ENCODE measurements around the gene ZNF165.
"Not testable (repeated sequence)": the region's sequence is repeated elsewhere in the genome, so short reads cannot be mapped to it uniquely, and the experiment has no call there.

The ZNF165 gene

DNA sequence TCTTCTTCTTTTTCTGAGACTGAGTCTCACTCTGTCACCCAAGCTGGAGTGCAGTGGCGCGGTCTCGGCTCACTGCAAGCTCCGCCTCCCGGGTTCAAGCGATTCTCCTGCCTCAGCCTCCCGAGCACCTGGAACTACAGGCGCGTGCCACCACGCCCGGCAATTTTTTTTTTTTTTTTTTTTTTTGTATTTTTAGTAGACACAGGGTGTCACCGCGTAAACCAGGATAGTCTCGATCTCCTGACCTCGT lies at the start of gene ZNF165:
Gene ZNF165 (plus strand): TSS at position 188 of the 250 bp plus-strand sequence. CDS start 4,913 bp downstream, outside the sequence.
- not testable (repeated sequence) for DNase-seq (ENCODE audit: low read depth)

DNA sequence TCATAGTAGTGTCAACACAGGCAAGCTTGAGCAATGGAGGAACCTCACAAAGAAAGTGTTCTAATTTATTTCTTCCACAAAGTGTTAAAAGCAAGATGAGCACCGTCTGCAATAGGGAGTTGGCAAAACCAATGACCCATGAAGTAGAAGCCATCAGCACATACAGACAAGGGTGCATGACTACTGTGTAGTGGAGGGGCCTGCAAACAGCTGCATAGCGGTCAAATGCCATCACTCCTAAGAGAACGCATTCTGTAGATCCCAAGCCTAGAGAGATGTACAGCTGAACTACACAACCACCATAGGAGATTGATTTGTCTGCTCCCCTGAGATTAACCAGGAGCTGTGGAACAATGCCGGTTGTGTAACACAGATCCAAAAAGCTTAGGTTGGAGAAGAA lies 26.8 kb upstream of the ZNF165 start:
- DNase-seq (ENCODE audit: low read depth), result no peak

DNA sequence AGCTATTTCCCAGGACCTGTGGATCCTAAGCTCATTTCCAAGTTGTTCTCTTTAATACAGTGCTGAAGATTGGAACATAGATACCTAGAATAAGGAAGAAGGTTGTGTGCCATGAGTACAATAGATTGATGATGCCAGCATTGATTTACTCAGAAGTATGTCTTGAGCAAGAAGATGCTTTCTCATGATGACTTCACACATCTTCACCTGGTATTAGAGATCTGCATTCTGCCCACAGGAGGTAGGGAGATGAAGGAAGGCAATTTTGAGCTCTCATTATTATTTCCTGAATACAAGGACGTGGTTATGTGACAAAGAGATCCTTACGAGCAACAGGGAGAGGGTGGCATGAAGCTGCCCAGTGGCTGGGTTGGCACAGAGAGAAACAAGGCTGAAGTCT lies 20.0 kb upstream of the ZNF165 start:
- DNase-seq (ENCODE audit: low read depth), result no peak

DNA sequence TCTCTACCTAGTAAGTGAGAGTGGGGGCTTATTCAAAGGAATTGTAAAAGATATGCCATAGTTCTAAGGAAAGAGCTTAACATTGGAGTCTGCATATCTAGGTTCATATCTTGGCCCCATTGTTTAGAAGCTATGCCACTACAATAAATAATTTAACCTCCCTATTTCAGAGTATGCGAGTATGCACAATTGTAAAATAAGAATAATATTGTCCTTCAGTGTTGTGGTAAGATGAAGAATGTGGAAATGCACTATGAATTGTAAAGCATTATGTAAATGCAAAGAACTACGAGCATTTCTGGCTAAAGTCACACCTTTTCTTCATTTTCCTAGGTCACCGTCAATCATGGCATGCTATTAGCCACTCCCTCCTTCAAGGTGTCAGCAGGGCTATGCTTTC lies 16.1 kb upstream of the ZNF165 start:
- no peak for DNase-seq (ENCODE audit: low read depth)

DNA sequence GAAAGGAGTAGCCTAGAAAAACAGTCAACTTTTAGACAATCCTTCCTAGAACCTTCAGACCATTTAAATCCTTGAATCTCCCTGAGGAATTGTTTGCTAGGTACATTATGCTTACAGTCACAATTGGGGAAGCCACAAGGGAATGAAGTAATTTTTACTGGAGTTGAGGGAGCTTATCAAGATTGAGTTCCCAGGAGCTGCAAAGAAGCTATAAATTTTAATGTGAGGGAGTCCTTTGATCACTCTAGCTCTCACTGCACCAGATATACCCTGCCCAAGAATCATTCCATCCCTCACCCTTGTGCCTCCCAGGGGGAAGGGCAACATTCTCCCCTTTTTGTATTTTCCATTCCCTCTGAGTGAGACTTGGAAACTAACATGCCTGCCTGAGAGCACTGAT lies 12.3 kb upstream of the ZNF165 start:
- no peak for DNase-seq (ENCODE audit: low read depth)

DNA sequence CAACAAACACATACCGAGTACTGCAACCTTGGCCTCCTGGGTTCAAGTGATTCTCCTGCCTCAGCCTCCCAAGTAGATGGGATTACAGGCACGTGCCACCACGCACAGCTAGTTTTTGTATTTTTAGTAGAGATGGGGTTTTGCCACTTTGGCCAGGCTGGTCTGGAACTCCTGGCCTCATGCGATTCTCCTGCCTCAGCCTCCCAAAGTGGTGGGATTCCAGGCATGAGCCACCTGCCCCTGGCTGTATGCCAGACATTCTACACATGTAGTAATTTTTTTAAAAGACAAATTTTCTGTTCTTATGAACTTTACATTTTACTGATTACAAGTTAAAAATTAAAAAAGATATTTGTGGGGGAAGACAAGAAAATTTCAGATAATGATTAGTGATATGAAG lies 9.4 kb upstream of the ZNF165 start:
- DNase-seq (ENCODE audit: low read depth), result not testable (repeated sequence)

DNA sequence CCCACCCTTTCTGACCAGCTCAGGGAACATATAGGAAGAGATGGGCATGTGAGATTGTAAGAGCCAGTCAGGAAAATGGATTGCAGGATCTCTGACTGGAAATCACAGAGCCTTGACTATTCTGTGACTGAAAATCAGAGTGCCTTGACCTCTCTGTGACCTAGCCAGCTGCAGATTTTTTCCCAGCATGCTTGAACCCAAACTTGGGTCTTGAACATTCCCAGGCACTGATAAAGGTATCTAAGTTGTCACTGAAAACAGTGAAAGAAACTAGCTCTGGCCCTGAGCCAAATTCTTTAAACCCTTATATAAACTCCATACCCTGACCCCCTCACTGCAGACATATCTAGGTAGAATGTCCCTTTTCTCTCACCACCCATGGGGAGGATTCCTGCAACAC lies 2.3 kb upstream of the ZNF165 start:
- no peak for DNase-seq (ENCODE audit: low read depth)

DNA sequence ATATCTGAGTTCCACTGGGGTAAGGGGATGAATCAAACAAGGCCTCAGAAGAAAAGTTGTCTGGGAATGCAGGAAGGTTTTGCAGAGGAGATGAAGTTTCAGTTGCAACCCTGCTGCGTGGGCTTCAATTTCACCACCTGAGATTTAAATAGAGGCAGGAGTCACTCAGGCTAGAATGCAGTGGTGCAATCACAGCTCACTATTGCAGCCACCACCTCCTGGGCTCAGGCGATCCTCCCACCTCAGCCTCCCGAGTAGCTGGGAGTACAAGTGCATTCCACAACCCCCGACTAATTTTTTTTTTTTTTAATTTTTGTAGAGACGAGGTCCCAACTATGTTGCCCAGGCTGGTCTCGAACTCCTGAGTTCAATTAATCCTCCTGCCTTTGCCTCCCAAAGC lies 1.5 kb upstream of the ZNF165 start:
- DNase-seq (ENCODE audit: low read depth), result no peak

DNA sequence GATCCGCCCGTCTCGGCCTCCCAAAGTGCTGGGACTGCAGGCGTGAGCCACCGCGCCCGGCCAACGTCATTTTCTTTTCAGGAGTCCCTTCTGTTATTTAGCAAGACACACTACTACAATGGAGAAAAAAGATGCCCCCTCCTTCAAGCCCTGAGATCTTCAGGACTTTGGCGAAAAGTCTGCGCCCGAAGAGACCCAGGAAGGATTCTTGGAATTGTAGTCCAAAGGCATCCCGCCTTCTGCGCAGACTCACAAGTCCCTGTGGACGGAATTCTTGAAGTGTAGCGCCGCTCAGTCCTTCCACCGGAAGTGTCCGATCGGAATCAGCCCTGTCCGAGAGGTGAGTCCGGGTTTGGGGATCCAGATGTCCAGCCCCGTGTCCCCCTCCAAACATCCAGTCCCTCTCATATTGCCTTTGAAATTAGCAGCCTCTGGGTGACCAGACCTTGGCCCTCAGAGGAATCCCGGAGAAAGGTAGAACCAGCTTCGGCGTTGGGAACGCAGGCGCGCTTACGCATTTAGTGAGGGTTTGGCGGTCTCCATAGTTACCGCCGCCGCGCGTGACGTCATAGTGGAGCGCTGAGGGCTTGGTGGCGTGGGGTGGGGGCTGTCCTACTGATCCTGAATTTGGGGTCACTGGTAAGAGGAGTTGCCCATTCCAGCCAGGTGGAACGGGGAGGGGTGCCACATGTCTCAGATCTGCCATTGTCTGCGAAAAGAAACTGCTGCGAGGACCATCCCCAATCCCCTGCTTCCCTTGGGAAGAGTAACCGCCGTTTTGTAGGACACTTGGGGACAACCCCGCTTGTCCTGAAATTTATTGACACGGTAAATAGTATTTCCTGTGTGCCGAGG lies 490 bp downstream of the ZNF165 start:
- peak; percentile 93 for DNase-seq (ENCODE audit: low read depth)

DNA sequence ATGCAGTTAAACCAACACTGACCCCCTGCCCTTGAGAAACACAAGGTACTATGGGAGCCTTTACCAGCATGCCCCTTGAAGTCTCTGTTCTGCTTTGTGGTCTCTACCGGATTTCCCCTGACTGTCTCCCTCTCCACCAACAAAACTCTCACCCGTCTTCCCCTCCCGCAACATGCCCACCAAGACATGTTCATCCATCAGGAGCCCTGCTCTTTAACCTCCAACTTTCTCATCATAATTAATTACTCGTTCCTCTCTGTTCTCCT lies 1.1 kb downstream of the ZNF165 start:
- DNase-seq (ENCODE audit: low read depth), result no peak

DNA sequence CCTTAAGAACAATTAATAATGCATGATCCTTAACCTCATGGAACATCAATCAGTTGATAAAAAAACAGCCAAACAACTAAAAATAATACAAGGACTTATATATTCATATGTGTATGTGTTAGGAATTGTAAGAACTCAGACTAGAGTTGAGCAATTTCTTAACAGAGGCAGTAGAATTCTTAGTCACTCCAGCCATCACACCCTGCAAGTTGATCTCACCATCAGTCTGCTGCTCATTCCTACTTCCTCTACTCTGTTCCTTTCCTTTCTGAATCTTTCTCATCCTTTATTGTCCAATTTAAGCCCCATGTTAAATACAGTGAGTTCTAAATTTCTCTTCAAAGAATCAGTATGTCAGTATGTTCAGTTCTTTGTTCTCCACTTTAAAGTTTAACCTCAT lies 2.6 kb downstream of the ZNF165 start:
- DNase-seq (ENCODE audit: low read depth), result no peak

DNA sequence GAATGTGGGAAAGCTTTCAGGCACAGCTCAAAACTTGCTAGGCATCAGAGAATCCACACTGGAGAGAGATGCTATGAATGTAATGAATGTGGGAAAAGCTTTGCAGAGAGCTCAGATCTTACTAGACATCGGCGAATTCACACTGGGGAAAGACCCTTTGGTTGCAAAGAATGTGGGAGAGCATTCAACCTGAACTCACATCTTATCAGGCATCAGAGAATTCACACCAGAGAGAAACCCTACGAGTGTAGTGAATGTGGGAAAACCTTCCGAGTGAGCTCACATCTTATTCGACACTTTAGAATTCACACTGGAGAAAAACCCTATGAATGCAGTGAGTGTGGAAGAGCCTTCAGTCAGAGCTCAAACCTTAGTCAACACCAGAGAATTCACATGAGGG lies 8.7 kb downstream of the ZNF165 start:
- DNase-seq (ENCODE audit: low read depth), result no peak

DNA sequence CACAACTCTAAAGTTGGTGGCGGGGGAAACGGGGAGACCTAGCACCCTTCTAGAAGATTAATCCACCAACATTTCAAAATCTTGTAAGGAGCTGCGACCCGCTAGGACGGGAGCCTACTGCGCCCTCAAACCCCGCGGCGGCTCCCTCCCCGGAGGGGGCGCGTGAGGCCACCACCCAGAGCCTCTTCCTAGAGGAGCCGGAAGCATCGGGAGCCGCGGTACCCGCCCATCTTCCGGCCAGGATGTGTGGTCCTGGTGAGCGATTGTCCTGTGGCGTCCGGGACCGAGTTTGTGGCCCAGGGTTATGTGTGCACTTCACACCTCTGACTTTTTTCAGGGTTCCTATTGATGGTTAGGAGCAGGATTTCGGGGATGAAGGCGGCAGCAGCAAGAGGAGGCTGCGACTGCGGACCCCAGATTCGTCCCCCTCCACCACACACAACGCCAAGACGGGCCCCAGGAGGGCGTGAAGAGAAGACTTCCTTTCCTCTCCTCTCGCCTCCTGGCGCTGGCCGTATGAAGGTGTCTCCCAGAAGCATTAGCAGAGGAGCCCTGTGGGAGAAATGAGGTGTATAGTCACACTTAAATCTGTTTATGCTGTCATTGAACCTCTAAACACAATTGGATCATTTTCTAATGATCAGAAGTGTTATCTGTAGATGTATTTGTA lies 10.7 kb downstream of the ZNF165 start:
- DNase-seq (ENCODE audit: low read depth), result no peak

DNA sequence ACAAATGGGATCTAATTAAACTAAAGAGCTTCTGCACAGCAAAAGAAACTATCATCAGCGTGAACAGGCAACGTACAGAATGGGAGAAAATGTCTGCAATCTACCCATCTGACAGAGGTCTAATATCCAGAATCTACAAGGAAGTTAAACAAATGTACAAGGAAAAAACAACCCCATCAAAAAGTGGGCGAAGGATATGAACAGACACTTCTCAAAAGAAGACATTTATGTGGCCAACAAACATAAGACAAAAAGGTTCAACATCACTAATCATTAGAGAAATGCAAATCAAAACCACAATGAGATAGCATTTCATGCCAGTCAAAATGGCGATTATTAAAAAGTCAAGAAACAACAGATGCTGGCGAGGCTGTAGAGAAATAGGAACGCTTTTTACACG lies 21.9 kb downstream of the ZNF165 start:
- DNase-seq (ENCODE audit: low read depth), result not testable (repeated sequence)

DNA sequence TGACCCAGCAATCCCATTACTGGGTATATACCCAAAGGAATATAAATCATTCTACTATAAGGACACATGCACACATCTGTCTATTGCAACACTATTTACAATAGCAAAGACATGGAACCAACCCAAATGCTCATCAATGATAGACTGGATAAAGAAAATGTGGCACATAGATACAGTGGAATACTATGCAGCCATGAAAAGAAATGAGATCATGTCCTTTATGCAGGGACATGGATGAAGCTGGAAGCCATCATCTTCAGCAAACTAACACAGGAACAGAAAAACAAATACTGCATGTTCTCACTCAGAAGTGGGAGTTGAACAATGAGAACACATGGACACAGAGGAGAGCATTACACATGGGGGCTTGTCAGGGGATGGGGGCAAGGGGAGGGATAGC lies 22.3 kb downstream of the ZNF165 start:
- DNase-seq (ENCODE audit: low read depth), result not testable (repeated sequence)

DNA sequence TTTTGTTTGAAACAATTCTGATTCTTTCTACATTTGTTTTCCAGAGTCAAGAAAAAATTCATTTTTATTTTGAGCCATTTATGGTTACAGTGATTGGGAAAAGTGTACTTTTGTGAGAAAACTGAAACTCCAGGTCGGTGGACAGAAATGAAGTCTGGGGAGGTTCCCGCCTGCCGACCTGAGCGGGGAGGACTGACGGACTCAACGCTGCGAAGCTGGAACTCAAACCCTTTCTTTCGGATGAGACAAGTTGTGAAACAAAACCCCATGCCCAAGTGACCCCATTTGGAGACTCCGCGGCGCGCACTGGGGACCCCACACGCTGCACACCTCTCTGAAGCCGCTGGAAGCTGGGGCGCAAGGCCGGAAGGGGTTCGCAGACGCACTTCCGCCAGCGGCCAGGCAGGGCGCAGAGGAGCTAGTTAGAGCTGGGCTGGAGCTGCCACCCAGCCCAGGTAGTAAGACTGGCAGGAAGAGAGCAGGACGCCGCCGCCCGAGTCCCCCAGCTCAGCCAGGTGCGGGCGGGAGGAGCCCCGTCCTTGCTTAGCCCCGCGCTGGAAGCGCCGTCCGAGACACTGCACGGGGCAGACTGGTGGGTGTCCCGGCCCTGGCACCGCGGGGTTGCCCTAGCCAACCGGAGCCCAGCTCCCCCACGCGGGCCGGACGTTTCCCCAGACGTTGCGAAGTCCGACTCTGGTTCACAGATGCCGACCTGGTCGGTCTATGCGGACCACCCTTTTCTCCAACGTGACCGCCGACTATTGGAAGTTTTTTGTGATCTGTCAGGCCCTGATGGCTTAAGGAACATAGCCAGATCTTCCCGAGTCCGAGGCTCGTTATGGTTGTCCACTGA lies 24.2 kb downstream of the ZNF165 start:
- DNase-seq (ENCODE audit: low read depth), result peak; percentile 35

DNA sequence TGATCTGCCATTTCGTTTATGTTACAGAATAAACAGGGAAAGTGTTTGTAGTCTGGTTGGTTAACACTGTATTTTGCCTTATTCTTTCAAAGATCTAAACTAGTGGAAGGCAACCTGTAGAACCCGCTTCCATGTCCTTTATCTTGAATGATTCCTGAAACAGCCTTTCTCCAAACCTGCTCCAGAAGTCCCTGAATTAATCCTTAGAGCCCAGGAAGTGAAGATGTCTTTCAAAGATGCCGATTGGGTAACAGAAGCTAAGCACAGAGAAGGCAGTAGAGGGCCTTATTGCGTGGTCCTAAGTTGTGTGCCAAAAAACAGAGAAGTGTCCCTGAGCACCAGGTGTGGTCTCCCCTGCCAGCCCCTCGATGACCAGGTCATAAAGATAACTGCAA lies 24.9 kb downstream of the ZNF165 start:
- no peak for DNase-seq (ENCODE audit: low read depth)

DNA sequence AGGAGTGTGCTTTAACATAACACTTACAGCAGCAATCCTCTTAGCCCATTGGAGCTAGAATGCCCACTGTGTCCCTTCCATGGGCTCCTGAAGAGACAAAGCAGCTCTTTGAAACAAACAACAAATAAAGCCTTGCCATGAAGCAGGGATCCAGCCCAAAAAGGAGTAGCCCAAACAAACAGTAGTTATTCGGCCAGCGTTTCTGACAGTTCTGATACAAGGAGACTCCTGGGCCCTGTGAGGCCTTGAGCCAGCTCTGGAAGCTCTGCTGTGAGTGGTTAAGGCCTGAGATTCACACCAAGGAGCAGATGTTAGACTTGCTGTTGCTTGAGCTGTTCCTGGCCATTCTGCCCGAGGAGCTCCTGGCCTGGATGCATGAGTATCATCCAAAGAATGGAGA lies 27.1 kb downstream of the ZNF165 start:
- DNase-seq (ENCODE audit: low read depth), result no peak

DNA sequence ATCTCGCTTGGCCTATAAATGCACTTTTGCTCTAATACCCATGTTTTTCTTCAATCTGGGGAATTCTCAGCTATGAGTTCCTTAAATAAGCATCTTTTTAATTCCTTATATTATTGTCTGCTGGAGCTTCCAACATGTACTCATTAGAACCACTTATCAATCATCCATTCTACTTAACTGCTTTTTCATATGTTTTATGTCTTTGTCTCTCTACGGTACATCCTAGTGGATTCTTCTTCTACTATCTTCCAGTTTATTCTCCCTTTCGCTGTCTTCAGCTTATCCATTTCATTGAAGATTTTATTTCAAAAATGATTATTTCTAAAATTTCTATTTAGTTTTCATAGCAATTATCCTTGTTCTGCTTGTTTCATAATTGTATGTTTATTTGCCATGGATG lies 31.6 kb downstream of the ZNF165 start:
- no peak for DNase-seq (ENCODE audit: low read depth)

DNA sequence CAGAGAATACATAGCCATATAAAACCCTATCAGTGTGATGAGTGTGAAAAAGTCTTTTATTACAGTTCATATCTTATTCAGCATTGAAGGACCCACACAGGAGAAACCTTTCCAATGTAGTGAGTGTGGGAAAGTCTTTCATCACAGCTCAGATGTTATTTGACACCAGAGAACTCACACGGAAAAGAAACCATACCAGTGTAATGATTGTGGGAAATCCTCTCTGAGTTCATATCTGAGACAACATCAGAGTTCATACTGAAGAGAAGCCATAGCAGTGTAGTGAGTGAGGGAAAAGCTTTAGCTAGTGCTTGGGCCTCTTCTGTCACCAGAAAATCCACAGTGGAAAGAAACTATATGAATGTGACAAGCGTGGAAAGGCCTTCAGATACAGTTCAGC lies 35.4 kb downstream of the ZNF165 start:
- DNase-seq (ENCODE audit: low read depth), result no peak

DNA sequence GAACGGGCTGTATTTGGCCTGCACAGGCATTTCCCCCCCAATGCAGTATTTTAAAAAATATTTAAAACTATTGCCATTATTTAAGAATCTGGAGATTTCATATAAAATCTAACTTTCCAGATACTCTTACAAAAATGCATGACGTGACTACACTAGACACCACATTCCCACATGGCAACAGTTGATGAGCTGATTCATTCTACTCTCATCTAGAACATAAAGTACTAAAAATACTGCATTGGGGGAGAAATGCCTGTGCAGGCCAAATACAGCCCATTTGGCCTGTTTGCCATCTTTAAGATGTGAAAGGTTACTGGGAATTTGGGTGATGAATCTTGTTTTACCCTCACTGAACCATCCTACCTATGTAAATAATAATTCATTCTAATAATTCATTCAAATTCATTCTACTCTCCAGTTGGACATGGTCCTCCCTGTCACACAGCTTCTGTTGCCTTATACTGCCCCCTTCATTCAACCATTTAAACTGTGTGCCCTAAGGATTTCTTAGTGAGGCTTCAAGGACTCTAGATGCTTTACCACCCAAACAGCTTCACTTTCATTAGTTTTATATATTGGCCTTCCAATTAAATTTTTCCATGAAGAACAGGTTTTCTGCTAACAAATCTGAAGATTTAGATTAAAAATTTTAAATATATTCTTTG lies 37.1 kb downstream of the ZNF165 start:
- no peak for DNase-seq (ENCODE audit: low read depth)

DNA sequence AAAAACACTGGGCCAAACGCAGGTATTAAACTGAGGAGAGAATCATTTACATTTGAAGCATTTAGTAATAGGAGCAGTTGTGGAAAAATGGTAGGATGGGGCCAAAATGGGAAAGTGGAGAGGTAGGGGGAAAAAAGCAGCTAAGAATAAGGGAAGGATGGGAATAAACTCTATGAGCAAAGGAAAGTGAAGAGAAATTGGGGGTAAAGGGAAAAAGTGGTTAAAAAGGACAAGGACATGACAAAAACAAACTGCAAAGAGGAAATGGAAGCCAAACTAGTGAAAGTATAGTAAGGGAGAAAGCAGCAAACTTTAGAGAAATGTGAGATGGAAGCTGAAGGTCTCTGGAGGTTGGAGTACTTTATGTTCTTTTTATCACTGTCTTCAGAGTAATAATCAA lies 37.8 kb downstream of the ZNF165 start:
- DNase-seq (ENCODE audit: low read depth), result no peak

DNA sequence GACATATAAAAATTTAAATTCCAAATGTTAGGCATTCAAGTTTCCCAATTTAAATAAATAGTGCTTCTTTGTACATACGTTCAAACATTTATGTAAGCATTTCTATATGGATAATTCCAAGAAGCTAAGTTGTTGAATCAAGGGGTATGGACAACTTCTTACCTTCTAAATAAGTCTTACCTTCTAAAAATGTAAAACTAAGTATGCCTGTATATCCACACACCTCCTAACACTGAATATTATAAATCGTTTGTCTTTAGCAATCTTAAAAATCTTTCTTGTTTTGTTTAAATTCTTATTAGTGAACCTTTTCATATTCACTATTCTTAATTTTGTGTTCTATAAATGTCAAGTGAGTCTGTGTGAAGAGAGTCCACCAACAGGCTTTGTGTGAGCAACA lies 41.5 kb downstream of the ZNF165 start:
- DNase-seq (ENCODE audit: low read depth), result no peak

All from GM04504 (cell line).